Thyroid gland (tissue), 4 donors: ENCODE results near the gene HYDIN. TPM values are rescaled to one million over a fixed set of nuclear protein-coding genes. Genes with fewer than 3 reads are reported as not detected.
A peak's percentile ranks its signal among the peaks of the same experiment; 100 is the strongest.

Experiments
- DNase-seq, 2 donors: peaks; one replicate each; pipeline ENCODE4 v3.0.0-alpha.2; 2019
- H3K27ac ChIP-seq, 3 donors: fragments of 200-600 bp; sonication (generic); 1 replicate in 2 of 3; 2 replicates in 1 of 3; pipeline ENCODE4 v1.5.1; 2016 to 2019; ENCODE audit warnings: mild to moderate bottlenecking in 1 of 3, moderate library complexity in 1 of 3
- H3K27me3 ChIP-seq: fragments of 200-600 bp; sonication (generic); one replicate; pipeline ENCODE4 v1.5.1; 2019
- H3K36me3 ChIP-seq, 2 donors: fragments of 200-600 bp; sonication (generic); one replicate each; pipeline ENCODE4 v1.5.1; 2016 to 2019
- H3K4me1 ChIP-seq, 2 donors: fragments of 200-600 bp; sonication (generic); one replicate each; pipeline ENCODE4 v1.5.1; 2017 to 2019
- H3K4me3 ChIP-seq, 3 donors: fragments of 200-600 bp; sonication (generic); replicated peaks in 1 of 3; 1 replicate in 2 of 3; 2 replicates in 1 of 3; pipeline ENCODE4 v1.5.1; 2016; ENCODE audit warnings: mild to moderate bottlenecking in 1 of 3
- H3K9me3 ChIP-seq: fragments of 200-600 bp; sonication (generic); one replicate; pipeline ENCODE4 v1.5.1; 2017
- POLR2A ChIP-seq, 2 donors: fragments of 450-650 bp; IDR thresholded peaks; one replicate each; pipeline ENCODE4 v1.6.1; 2017; ENCODE audit warnings: antibody characterized with exemption in 2 of 2, mild to moderate bottlenecking in 2 of 2, moderate library complexity in 1 of 2
- WGBS, 2 donors: methylation state at CpG; one replicate each; pipeline ENCODE4 v1.1.5; 2017; 5-methylcytosine and 5-hydroxymethylcytosine counted together
- intact Hi-C: fragments of 100-400 bp; cut with DNase I; formaldehyde crosslinking; loops from one replicate; pipeline ENCODE4 v1.15.1; 2023
- total RNA-seq, 4 donors: library from RNA; depleted of rRNA; stranded (reverse); fragments of >200 nt; gene quantifications; one replicate each; pipeline ENCODE4 v1.2.3, GENCODE V29; 2016
- TF ChIP-seq, protein P1 (sequence below), 6 experiments: fragments of 200-600 bp in 3 of 6; fragments of 450-650 bp in 3 of 6; sonication (generic) in 3 of 6; IDR thresholded peaks; one replicate each; pipeline ENCODE4 v1.5.1; 2016 to 2019; ENCODE audit warnings: antibody characterized with exemption in 6 of 6, mild to moderate bottlenecking in 2 of 6, inconsistent platforms in 1 of 6, moderate library complexity in 1 of 6

The HYDIN gene
- total RNA-seq, 4 donors from 2014 or later: 10.1 to 26.3 (median 21.3) TPM

GRCh38 chr16:70801611-70802010 lies 428.9 kb downstream of the HYDIN start:
- Histone ChIP-seq H3K36me3 (no peaks in the 10 kb centered on the region), H3K27ac (no peak overlapping the region), H3K27me3 (no peaks in the 10 kb centered on the region), H3K9me3 (no peaks in the 10 kb centered on the region), H3K4me1 (peaks cover 12 to 15% of the 10 kb centered on the region in 2 donors), H3K4me3 (peak overlapping the region in 1 of 3 donors; percentile 73)
- 75 to 85% methylated on average over 3 of the region's 3 CpGs for WGBS, 2 donors
- TF ChIP-seq POLR2A (IDR thresholded peaks at IDR 0.05): no peak
- TF ChIP-seq, protein P1, sequence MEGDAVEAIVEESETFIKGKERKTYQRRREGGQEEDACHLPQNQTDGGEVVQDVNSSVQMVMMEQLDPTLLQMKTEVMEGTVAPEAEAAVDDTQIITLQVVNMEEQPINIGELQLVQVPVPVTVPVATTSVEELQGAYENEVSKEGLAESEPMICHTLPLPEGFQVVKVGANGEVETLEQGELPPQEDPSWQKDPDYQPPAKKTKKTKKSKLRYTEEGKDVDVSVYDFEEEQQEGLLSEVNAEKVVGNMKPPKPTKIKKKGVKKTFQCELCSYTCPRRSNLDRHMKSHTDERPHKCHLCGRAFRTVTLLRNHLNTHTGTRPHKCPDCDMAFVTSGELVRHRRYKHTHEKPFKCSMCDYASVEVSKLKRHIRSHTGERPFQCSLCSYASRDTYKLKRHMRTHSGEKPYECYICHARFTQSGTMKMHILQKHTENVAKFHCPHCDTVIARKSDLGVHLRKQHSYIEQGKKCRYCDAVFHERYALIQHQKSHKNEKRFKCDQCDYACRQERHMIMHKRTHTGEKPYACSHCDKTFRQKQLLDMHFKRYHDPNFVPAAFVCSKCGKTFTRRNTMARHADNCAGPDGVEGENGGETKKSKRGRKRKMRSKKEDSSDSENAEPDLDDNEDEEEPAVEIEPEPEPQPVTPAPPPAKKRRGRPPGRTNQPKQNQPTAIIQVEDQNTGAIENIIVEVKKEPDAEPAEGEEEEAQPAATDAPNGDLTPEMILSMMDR (IDR thresholded peaks at IDR 0.05): no peak
- intact Hi-C loops: no loop called here
- DNase-seq: no peak

DNA sequence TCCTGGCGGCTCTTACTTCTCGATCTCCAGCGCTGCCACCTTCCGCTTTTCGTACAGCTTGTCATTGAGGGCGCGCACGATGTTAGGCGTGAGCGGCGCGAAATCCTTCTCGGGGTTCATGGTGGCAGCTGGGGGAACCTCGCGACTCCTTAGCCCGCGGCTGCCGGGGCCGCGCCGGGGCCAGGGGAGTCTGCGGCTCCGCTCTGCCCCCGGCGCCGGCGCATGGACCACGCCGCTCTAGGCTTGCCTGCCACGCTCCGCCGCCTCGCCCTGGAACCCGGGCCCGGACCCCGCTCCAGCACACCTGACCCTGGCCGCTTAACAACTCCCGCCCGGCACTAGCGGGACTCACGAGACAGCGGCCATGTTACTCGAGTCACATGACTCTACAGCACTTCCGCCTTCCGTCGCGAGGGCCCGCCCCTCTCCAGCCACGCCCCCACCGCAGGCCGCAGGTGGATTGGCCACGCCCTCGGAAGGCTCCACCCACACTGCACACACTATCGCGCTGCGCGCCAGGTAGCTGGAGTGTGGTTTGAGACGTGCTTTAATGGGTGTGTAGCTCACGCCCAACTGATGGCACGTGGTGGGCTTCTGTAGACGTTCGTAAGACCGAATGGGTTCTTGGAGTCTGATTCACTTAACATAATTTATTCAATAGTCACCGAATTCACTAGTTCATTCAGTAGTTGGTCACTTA lies 429.6 kb downstream of the HYDIN start, which contains the start of gene VAC14:
TSS of gene VAC14 (minus strand) at position 378 of the 700 bp plus-strand sequence. CDS start at position 120, 258 bp downstream.
- intact Hi-C loops: no loop called here
- TF ChIP-seq, protein P1 (IDR thresholded peaks at IDR 0.05): no peak
- peak in 1 of 2 donors; percentile 73 for TF ChIP-seq POLR2A (IDR thresholded peaks at IDR 0.05)
- Histone ChIP-seq H3K9me3 (no peaks in the 10 kb centered on the region), H3K27me3 (no peaks in the 10 kb centered on the region), H3K4me3 (peak within 1 kb of the TSS; percentile 48 to 89 (median 73)), H3K27ac (peak within 1 kb of the TSS in 1 of 3 donors; percentile 37), H3K4me1 (peaks cover 14 to 21% of the 10 kb centered on the region in 2 donors), H3K36me3 (no peaks in the 10 kb centered on the region)
- 2% methylated on average over 13 to 40 of the region's 64 CpGs for WGBS, 2 donors
- peak; percentile 96 to 97 for DNase-seq

DNA sequence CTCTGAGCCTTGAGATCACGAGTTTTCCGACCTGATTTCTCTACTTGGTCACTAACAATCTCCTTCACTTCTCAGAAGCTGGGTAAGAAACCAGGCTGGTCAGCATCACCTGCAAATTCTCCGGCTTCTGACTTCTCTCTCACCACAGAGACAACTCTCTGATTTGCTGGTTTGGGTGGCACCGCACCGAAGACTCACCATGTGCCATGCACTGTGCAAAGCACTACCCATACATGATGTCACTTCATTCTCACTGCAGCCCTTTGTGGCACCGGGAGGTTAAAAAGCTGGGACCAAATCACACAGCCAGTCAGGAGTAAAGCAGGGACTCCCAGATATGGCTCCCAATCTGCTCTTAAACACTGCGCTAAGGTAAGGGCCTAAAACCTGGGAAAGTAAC lies 430.2 kb downstream of the HYDIN start:
- intact Hi-C loops: no loop called here
- no peak for DNase-seq
- Histone ChIP-seq H3K9me3 (no peaks in the 10 kb centered on the region), H3K27me3 (no peaks in the 10 kb centered on the region), H3K4me1 (peaks cover 18 to 27% of the 10 kb centered on the region in 2 donors), H3K4me3 (peak overlapping the region; percentile 48 to 89 (median 73)), H3K27ac (no peak overlapping the region), H3K36me3 (no peaks in the 10 kb centered on the region)
- no peak for TF ChIP-seq POLR2A (IDR thresholded peaks at IDR 0.05)
- TF ChIP-seq, protein P1 (IDR thresholded peaks at IDR 0.05): no peak
- WGBS, 2 donors: 12 to 13% methylated on average over 7 of the region's 7 CpGs

DNA sequence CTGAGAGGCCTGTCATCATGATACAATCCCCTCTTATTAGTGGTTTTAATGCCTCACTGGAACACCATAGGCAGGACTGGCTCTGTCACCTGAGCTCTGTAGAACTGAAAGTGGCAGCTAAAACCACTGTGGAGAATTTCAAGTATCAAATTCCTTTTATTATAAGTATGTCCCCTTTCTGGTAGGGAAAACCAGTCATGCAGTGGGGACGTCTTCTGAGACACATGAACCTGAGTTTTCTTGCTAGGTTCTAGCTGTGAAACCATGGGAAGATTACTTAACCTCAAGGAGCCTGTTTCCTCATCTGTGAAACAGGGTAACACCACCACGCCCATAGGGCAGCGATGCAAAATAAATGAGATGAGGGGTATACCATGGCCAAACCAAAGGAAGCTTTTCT lies 434.2 kb downstream of the HYDIN start:
- Histone ChIP-seq H3K4me3 (no peak overlapping the region), H3K27ac (peak overlapping the region; percentile 67 to 90 (median 80)), H3K9me3 (no peaks in the 10 kb centered on the region), H3K36me3 (no peaks in the 10 kb centered on the region), H3K4me1 (peaks cover 18 to 32% of the 10 kb centered on the region in 2 donors), H3K27me3 (no peaks in the 10 kb centered on the region)
- intact Hi-C loops: no loop called here
- 65 to 67% methylated on average over 3 of the region's 3 CpGs for WGBS, 2 donors
- DNase-seq: peak; percentile 54 to 58
- peak in 1 of 2 donors; percentile 22 for TF ChIP-seq POLR2A (IDR thresholded peaks at IDR 0.05)
- TF ChIP-seq, protein P1 (IDR thresholded peaks at IDR 0.05): no peak

GRCh38 chr16:70795296-70795912 lies 435.1 kb downstream of the HYDIN start:
- intact Hi-C loops: no loop called here
- peak; percentile 35 to 60 for DNase-seq
- Histone ChIP-seq H3K9me3 (no peaks in the 10 kb centered on the region), H3K36me3 (no peaks in the 10 kb centered on the region), H3K27me3 (no peaks in the 10 kb centered on the region), H3K4me3 (no peak overlapping the region), H3K4me1 (peaks cover 17 to 38% of the 10 kb centered on the region in 2 donors), H3K27ac (peak overlapping the region; percentile 67 to 90 (median 80))
- WGBS, 2 donors: 85 to 86% methylated on average over 12 of the region's 12 CpGs
- no peak for TF ChIP-seq POLR2A (IDR thresholded peaks at IDR 0.05)
- TF ChIP-seq, protein P1 (IDR thresholded peaks at IDR 0.05): no peak
